DOHH2 (cell line): Measurements from ENCODE around the gene PAFAH2.

Source experiments
- H3F3A ChIP-seq: fragments of 200-600 bp; sonication (generic), shearing (Covaris generic); 2 replicates; pipeline ENCODE4 v1.6.0; 2016; ENCODE audit warnings: antibody characterized with exemption, mild to moderate bottlenecking; ENCODE audit not compliant: control insufficient read depth, insufficient read depth
- H3K27ac ChIP-seq: fragments of 200-600 bp; sonication (generic); 2 replicates; pipeline ENCODE4 v1.5.1; 2014; ENCODE audit warnings: low read depth, mild to moderate bottlenecking, low read length, moderate library complexity
- H3K27me3 ChIP-seq: fragments of 200-600 bp; sonication (generic); 2 replicates; pipeline ENCODE4 v1.6.1; 2014; ENCODE audit warnings: mild to moderate bottlenecking, low read length, mixed read lengths; ENCODE audit not compliant: control insufficient read depth
- H3K36me3 ChIP-seq: fragments of 200-600 bp; sonication (generic); 2 replicates; pipeline ENCODE4 v1.6.1; 2014; ENCODE audit warnings: mild to moderate bottlenecking, low read length, moderate library complexity, mixed read lengths; ENCODE audit not compliant: control insufficient read depth
- H3K4me1 ChIP-seq: fragments of 200-600 bp; sonication (generic); 2 replicates; pipeline ENCODE4 v1.6.1; 2014; ENCODE audit warnings: mild to moderate bottlenecking, low read length, mixed read lengths; ENCODE audit not compliant: control insufficient read depth
- H3K4me2 ChIP-seq: fragments of 200-600 bp; sonication (generic); 2 replicates; pipeline ENCODE4 v1.6.0; 2014; ENCODE audit warnings: mild to moderate bottlenecking, low read length, moderate library complexity
- H3K4me3 ChIP-seq: fragments of 200-600 bp; sonication (generic); 2 replicates; pipeline ENCODE4 v1.5.1; 2014; ENCODE audit warnings: mild to moderate bottlenecking, low read length, mixed read lengths
- H3K79me2 ChIP-seq: fragments of 200-600 bp; sonication (generic); 2 replicates; pipeline ENCODE4 v1.6.1; 2014; ENCODE audit warnings: mild to moderate bottlenecking, low read length, mixed read lengths; ENCODE audit not compliant: control insufficient read depth
- H3K9me2 ChIP-seq: fragments of 200-600 bp; sonication (generic); replicated peaks from 2 replicates; pipeline ENCODE4 v1.6.1; 2014; ENCODE audit warnings: mild to moderate bottlenecking, low read length, mixed read lengths; ENCODE audit not compliant: control insufficient read depth
- H3K9me3 ChIP-seq: fragments of 200-600 bp; sonication (generic); 2 replicates; pipeline ENCODE4 v1.6.1; 2014; ENCODE audit warnings: antibody characterized with exemption, low read length, mixed read lengths; ENCODE audit not compliant: control insufficient read depth, insufficient read depth
- H4K20me1 ChIP-seq: fragments of 200-600 bp; sonication (generic); 2 replicates; pipeline ENCODE4 v1.6.0; 2014; ENCODE audit warnings: low read depth, mild to moderate bottlenecking, antibody characterized with exemption, low read length, moderate library complexity; ENCODE audit not compliant: control insufficient read depth, insufficient read depth
- CTCF ChIP-seq: fragments of 200-600 bp; sonication (generic); IDR thresholded peaks from one replicate; pipeline ENCODE4 v1.5.1; 2014; ENCODE audit warnings: antibody characterized with exemption, mild to moderate bottlenecking, low read depth, low read length; ENCODE audit not compliant: poor library complexity, severe bottlenecking
- EZH2phosphoT487 ChIP-seq: fragments of 200-600 bp; sonication (generic); IDR thresholded peaks from 2 replicates; pipeline ENCODE4 v1.6.1; 2017; ENCODE audit warnings: borderline replicate concordance, mild to moderate bottlenecking, antibody characterized with exemption, low read length, moderate library complexity, mixed read lengths

Gene PAFAH2

GRCh38 chr1:25954282-25954938 lies 43.5 kb downstream of the PAFAH2 start:
- no peaks in the 10 kb centered on the region for H3F3A ChIP-seq
- TF ChIP-seq CTCF (no peak), EZH2phosphoT487 (no peak)

GRCh38 chr1:25952841-25953401 lies 44.9 kb downstream of the PAFAH2 start:
- Histone ChIP-seq H3K9me2 (no peaks in the 10 kb centered on the region), H3K27ac (no peak overlapping the region), H3K4me3 (no peak overlapping the region), H3K36me3 (no peaks in the 10 kb centered on the region), H3K27me3 (no peaks in the 10 kb centered on the region), H3F3A (no peaks in the 10 kb centered on the region), H3K4me2 (no peak overlapping the region), H3K4me1 (no peaks in the 10 kb centered on the region), H3K9me3 (no peaks in the 10 kb centered on the region), H3K79me2 (no peaks in the 10 kb centered on the region), H4K20me1 (no peaks in the 10 kb centered on the region)
- TF ChIP-seq EZH2phosphoT487: no peak
- TF ChIP-seq CTCF: no peak

More at GRCh38 chr1:25954282-25954938, 43.5 kb downstream of the PAFAH2 start:
- Histone ChIP-seq H3K4me3 (no peak overlapping the region), H3K27me3 (no peaks in the 10 kb centered on the region), H4K20me1 (no peaks in the 10 kb centered on the region), H3K4me2 (no peak overlapping the region), H3K27ac (no peak overlapping the region), H3K4me1 (no peaks in the 10 kb centered on the region), H3K79me2 (no peaks in the 10 kb centered on the region), H3K36me3 (0 out of 2 replicates have a peak, but pooled peaks cover 3% of the 10 kb centered on the region), H3K9me2 (no peaks in the 10 kb centered on the region), H3K9me3 (no peaks in the 10 kb centered on the region)

- Histone ChIP-seq H3K27me3 (no peaks in the 10 kb centered on the region), H3K27ac (no peak overlapping the region), H3K9me3 (peaks cover 3% of the 10 kb centered on the region), H3K36me3 (no peaks in the 10 kb centered on the region), H3K79me2 (no peaks in the 10 kb centered on the region), H3K4me2 (no peak overlapping the region), H3F3A (no peaks in the 10 kb centered on the region), H4K20me1 (no peaks in the 10 kb centered on the region), H3K4me3 (no peak overlapping the region), H3K9me2 (no peaks in the 10 kb centered on the region), H3K4me1 (no peaks in the 10 kb centered on the region)
- no peak for TF ChIP-seq CTCF
- TF ChIP-seq EZH2phosphoT487: no peak
Observed at GRCh38 chr1:25948641-25949040, 49.2 kb downstream of the PAFAH2 start.
